ENCODE measurements around the gene PAX8.

- TF ChIP-seq ZC3H10 (CRISPR knock-in tag; IDR thresholded peaks at IDR 0.05) (no peak), SNAI2 (CRISPR knock-in tag; IDR thresholded peaks at IDR 0.05) (no peak), ZNF565 (CRISPR knock-in tag; conservative IDR thresholded peaks at IDR 0.05; ENCODE audit: low read depth) (no peak), ARNTL (CRISPR knock-in tag; IDR thresholded peaks at IDR 0.05; ENCODE audit: borderline replicate concordance, low read depth) (no peak), TSHZ2 (CRISPR knock-in tag; IDR thresholded peaks at IDR 0.05) (no peak), RARB (CRISPR knock-in tag; IDR thresholded peaks at IDR 0.05) (no peak), GLIS3 (CRISPR knock-in tag; IDR thresholded peaks at IDR 0.05) (no peak), OSR1 (CRISPR knock-in tag; IDR thresholded peaks at IDR 0.05) (no peak)
- TF ChIP-seq, protein P1, sequence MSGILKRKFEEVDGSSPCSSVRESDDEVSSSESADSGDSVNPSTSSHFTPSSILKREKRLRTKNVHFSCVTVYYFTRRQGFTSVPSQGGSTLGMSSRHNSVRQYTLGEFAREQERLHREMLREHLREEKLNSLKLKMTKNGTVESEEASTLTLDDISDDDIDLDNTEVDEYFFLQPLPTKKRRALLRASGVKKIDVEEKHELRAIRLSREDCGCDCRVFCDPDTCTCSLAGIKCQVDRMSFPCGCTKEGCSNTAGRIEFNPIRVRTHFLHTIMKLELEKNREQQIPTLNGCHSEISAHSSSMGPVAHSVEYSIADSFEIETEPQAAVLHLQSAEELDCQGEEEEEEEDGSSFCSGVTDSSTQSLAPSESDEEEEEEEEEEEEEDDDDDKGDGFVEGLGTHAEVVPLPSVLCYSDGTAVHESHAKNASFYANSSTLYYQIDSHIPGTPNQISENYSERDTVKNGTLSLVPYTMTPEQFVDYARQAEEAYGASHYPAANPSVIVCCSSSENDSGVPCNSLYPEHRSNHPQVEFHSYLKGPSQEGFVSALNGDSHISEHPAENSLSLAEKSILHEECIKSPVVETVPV (CRISPR knock-in tag; IDR thresholded peaks at IDR 0.05): no peak
- TF ChIP-seq, protein P2, sequence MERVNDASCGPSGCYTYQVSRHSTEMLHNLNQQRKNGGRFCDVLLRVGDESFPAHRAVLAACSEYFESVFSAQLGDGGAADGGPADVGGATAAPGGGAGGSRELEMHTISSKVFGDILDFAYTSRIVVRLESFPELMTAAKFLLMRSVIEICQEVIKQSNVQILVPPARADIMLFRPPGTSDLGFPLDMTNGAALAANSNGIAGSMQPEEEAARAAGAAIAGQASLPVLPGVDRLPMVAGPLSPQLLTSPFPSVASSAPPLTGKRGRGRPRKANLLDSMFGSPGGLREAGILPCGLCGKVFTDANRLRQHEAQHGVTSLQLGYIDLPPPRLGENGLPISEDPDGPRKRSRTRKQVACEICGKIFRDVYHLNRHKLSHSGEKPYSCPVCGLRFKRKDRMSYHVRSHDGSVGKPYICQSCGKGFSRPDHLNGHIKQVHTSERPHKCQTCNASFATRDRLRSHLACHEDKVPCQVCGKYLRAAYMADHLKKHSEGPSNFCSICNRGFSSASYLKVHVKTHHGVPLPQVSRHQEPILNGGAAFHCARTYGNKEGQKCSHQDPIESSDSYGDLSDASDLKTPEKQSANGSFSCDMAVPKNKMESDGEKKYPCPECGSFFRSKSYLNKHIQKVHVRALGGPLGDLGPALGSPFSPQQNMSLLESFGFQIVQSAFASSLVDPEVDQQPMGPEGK (CRISPR knock-in tag; IDR thresholded peaks at IDR 0.05; ENCODE audit: borderline replicate concordance): no peak
Measured at GRCh38 chr2:113175736-113176695, 102.7 kb downstream of the PAX8 start.
